ENCODE measurements around the gene COPB2.
"Not testable (repeated sequence)": the region's sequence is repeated elsewhere in the genome, so short reads cannot be mapped to it uniquely, and the experiment has no call there.

DNA sequence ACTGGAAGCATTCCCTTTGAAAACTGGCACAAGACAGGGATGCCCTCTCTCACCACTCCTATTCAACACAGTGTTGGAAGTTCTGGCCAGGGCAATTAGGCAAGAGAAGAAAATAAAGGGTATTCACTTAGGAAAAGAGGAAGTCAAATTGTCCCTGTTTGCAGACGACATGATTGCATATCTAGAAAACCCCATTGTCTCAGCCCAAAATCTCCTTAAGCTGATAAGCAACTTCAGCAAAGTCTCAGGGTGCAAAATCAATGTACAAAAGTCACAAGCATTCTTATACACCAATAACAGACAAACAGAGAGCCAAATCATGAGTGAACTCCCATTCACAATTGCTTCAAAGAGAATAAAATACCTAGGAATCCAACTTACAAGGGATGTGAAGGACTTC is 54.8 kb downstream of the COPB2 start:
- TF ChIP-seq, protein P1, sequence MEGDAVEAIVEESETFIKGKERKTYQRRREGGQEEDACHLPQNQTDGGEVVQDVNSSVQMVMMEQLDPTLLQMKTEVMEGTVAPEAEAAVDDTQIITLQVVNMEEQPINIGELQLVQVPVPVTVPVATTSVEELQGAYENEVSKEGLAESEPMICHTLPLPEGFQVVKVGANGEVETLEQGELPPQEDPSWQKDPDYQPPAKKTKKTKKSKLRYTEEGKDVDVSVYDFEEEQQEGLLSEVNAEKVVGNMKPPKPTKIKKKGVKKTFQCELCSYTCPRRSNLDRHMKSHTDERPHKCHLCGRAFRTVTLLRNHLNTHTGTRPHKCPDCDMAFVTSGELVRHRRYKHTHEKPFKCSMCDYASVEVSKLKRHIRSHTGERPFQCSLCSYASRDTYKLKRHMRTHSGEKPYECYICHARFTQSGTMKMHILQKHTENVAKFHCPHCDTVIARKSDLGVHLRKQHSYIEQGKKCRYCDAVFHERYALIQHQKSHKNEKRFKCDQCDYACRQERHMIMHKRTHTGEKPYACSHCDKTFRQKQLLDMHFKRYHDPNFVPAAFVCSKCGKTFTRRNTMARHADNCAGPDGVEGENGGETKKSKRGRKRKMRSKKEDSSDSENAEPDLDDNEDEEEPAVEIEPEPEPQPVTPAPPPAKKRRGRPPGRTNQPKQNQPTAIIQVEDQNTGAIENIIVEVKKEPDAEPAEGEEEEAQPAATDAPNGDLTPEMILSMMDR (IDR thresholded peaks at IDR 0.05) = not testable (repeated sequence)
- not testable (repeated sequence) for TF ChIP-seq POLR2A (IDR thresholded peaks at IDR 0.05)
